Measurements from ENCODE around the gene TVP23C.

Gene TVP23C

GRCh38 chr17:15466131-15466530 is 97.2 kb downstream of the TVP23C start:
- DNase-seq (ENCODE audit: extremely low read depth in 1 of 2, low read depth in 1 of 2), result no peak

GRCh38 chr17:15465045-15465701 is 98.1 kb downstream of the TVP23C start:
- no peak for DNase-seq (ENCODE audit: extremely low read depth in 1 of 2, low read depth in 1 of 2)

- DNase-seq (ENCODE audit: extremely low read depth in 1 of 2, low read depth in 1 of 2), result no peak
Measured at GRCh38 chr17:15464231-15464985, 98.9 kb downstream of the TVP23C start.

- no peak for DNase-seq (ENCODE audit: extremely low read depth in 1 of 2, low read depth in 1 of 2)
Measured at GRCh38 chr17:15462976-15463772, 100.1 kb downstream of the TVP23C start.

GRCh38 chr17:15457723-15458094 is 105.6 kb downstream of the TVP23C start:
- DNase-seq (ENCODE audit: extremely low read depth in 1 of 2, low read depth in 1 of 2), result no peak

- DNase-seq (ENCODE audit: extremely low read depth in 1 of 2, low read depth in 1 of 2), result no peak
Measured at GRCh38 chr17:15456972-15457722, 106.1 kb downstream of the TVP23C start.

- no peak for DNase-seq (ENCODE audit: extremely low read depth in 1 of 2, low read depth in 1 of 2)
Measured at GRCh38 chr17:15456496-15456895, 106.8 kb downstream of the TVP23C start.

GRCh38 chr17:15454346-15454745 is 108.9 kb downstream of the TVP23C start:
- no peak for DNase-seq (ENCODE audit: extremely low read depth in 1 of 2, low read depth in 1 of 2)

GRCh38 chr17:15453782-15454181 is 109.5 kb downstream of the TVP23C start:
- no peak for DNase-seq (ENCODE audit: extremely low read depth in 1 of 2, low read depth in 1 of 2)

GRCh38 chr17:15453246-15453645 is 110.0 kb downstream of the TVP23C start:
- DNase-seq (ENCODE audit: extremely low read depth in 1 of 2, low read depth in 1 of 2), result no peak

GRCh38 chr17:15452746-15453145 is 110.5 kb downstream of the TVP23C start:
- DNase-seq (ENCODE audit: extremely low read depth in 1 of 2, low read depth in 1 of 2), result no peak
